Neuronal stem cell (in vitro differentiated cells): ENCODE data around the gene NPAS3.
A peak's percentile ranks its signal among the peaks of the same experiment; 100 is the strongest.

Source experiments
- DNase-seq: peaks from one replicate; pipeline ENCODE4 v3.0.0-alpha.2; 2013; ENCODE audit warnings: low spot score
- H2AFZ ChIP-seq: one replicate; pipeline ENCODE4 v1.6.1; 2013; ENCODE audit warnings: mild to moderate bottlenecking, low read length, inconsistent platforms
- H2AK5ac ChIP-seq: 2 replicates; pipeline ENCODE4 v1.6.1; 2013; ENCODE audit warnings: low read depth, mild to moderate bottlenecking, inconsistent platforms, low read length, moderate library complexity, mixed read lengths
- H2BK120ac ChIP-seq: 2 replicates; pipeline ENCODE4 v1.6.1; 2013; ENCODE audit warnings: low read depth, mild to moderate bottlenecking, inconsistent platforms, low read length, moderate library complexity, mixed read lengths
- H2BK12ac ChIP-seq: one replicate; pipeline ENCODE4 v1.6.1; 2013; ENCODE audit warnings: low read length, inconsistent platforms
- H2BK15ac ChIP-seq: 2 replicates; pipeline ENCODE4 v1.6.1; 2013; ENCODE audit warnings: mild to moderate bottlenecking, low read length, inconsistent platforms, mixed read lengths
- H2BK5ac ChIP-seq: one replicate; pipeline ENCODE4 v1.6.1; 2013; ENCODE audit warnings: inconsistent platforms, mild to moderate bottlenecking, low read length, moderate library complexity
- H3K14ac ChIP-seq: one replicate; pipeline ENCODE4 v1.6.1; 2013; ENCODE audit warnings: low read length, inconsistent platforms
- H3K18ac ChIP-seq: 2 replicates; pipeline ENCODE4 v1.6.1; 2013; ENCODE audit warnings: low read length, inconsistent platforms
- H3K23ac ChIP-seq: 2 replicates; pipeline ENCODE4 v1.6.1; 2013; ENCODE audit warnings: low read depth, mild to moderate bottlenecking, mixed read lengths, low read length, inconsistent platforms; ENCODE audit not compliant: poor library complexity
- H3K27ac ChIP-seq: replicated peaks from 3 replicates; pipeline ENCODE4 v1.5.1; 2013; ENCODE audit warnings: low read length, inconsistent platforms
- H3K27me3 ChIP-seq, 3 experiments: 2 replicates each; pipeline ENCODE4 v1.6.1; 2013; ENCODE audit warnings: low read length in 3 of 3, mild to moderate bottlenecking in 2 of 3, inconsistent platforms in 1 of 3, low read depth in 1 of 3, mixed read lengths in 1 of 3, moderate library complexity in 1 of 3; ENCODE audit not compliant: control insufficient read depth in 3 of 3, insufficient read depth in 3 of 3
- H3K36me3 ChIP-seq, 2 donors: replicated peaks in 1 of 2; 2 replicates each; pipeline ENCODE4 v1.6.1; 2013; ENCODE audit warnings: low read length in 2 of 2; ENCODE audit not compliant: control insufficient read depth in 2 of 2, insufficient read depth in 2 of 2
- H3K4ac ChIP-seq: 2 replicates; pipeline ENCODE4 v1.6.1; 2013; ENCODE audit warnings: inconsistent platforms, mild to moderate bottlenecking, low read length, moderate library complexity
- H3K4me1 ChIP-seq, 2 donors: 1 replicate in 1 of 2; 2 replicates in 1 of 2; pipeline ENCODE4 v1.6.1; 2013; ENCODE audit warnings: low read length in 2 of 2, low read depth in 1 of 2; ENCODE audit not compliant: control insufficient read depth in 2 of 2, insufficient read depth in 1 of 2
- H3K4me2 ChIP-seq: one replicate; pipeline ENCODE4 v1.6.1; 2013; ENCODE audit warnings: mild to moderate bottlenecking, low read length, inconsistent platforms; ENCODE audit not compliant: insufficient read depth, poor library complexity, severe bottlenecking
- H3K4me3 ChIP-seq, 2 donors: 2 replicates each; pipeline ENCODE4 v1.5.1; 2013; ENCODE audit warnings: low read length in 2 of 2, mild to moderate bottlenecking in 2 of 2, inconsistent platforms in 1 of 2, moderate library complexity in 1 of 2
- H3K79me1 ChIP-seq: one replicate; pipeline ENCODE4 v1.6.1; 2013; ENCODE audit warnings: low read depth, mild to moderate bottlenecking, inconsistent platforms, low read length, moderate library complexity
- H3K9ac ChIP-seq: one replicate; pipeline ENCODE4 v1.6.1; 2013; ENCODE audit warnings: mild to moderate bottlenecking, low read depth, low read length, inconsistent platforms; ENCODE audit not compliant: poor library complexity
- H3K9me3 ChIP-seq, 2 donors: replicated peaks in 1 of 2; 2 replicates each; pipeline versions ENCODE3 to v1.6.1; 2013; ENCODE audit warnings: low read length in 2 of 2, mild to moderate bottlenecking in 2 of 2, inconsistent platforms in 1 of 2, low read depth in 1 of 2, mixed read lengths in 1 of 2, moderate library complexity in 1 of 2; ENCODE audit not compliant: control insufficient read depth in 2 of 2, insufficient read depth in 1 of 2
- H4K8ac ChIP-seq: one replicate; pipeline ENCODE4 v1.6.1; 2013; ENCODE audit warnings: low read depth, mild to moderate bottlenecking, inconsistent platforms, low read length, moderate library complexity
- H4K91ac ChIP-seq: one replicate; pipeline ENCODE4 v1.6.1; 2013; ENCODE audit warnings: low read length, low read depth, mild to moderate bottlenecking, inconsistent platforms; ENCODE audit not compliant: poor library complexity
- WGBS, 2 donors: extraction: QIAGEN DNeasy Blood & Tissue Kit; methylation state at CpG; one replicate each; pipeline ENCODE4 v1.1.7; 2013; ENCODE audit warnings: missing lambda C conversion rate in 2 of 2, mixed read lengths in 1 of 2; ENCODE audit not compliant: insufficient read length in 2 of 2, insufficient replicate concordance in 1 of 2; ENCODE audit errors: extremely low coverage in 2 of 2; 5-methylcytosine and 5-hydroxymethylcytosine counted together

NPAS3 gene

GRCh38 chr14:33679025-33679424, 740.3 kb downstream of the NPAS3 start:
- no CpG with 5 or more reads among the region's 2 CpGs for WGBS, 2 donors
- Histone ChIP-seq H4K91ac (no peak overlapping the region), H3K18ac (no peak overlapping the region), H3K4me3 (no peak overlapping the region), H3K27me3 (no peaks in the 10 kb centered on the region), H3K14ac (no peak overlapping the region), H3K4me2 (no peak overlapping the region), H4K8ac (no peak overlapping the region), H3K9ac (no peak overlapping the region), H3K27ac (no peak overlapping the region), H3K23ac (no peak overlapping the region), H2BK15ac (no peak overlapping the region), H2BK5ac (no peak overlapping the region), H2BK12ac (no peak overlapping the region), H3K36me3 (peaks cover 0 to 37% of the 10 kb centered on the region in 2 donors), H2AFZ (no peak overlapping the region), H3K4me1 (peaks cover 4 to 9% of the 10 kb centered on the region in 2 donors), H2BK120ac (no peak overlapping the region), H3K79me1 (no peaks in the 10 kb centered on the region), H3K9me3 (no peaks in the 10 kb centered on the region), H3K4ac (no peak overlapping the region), H2AK5ac (no peak overlapping the region)
- DNase-seq = no peak

DNA sequence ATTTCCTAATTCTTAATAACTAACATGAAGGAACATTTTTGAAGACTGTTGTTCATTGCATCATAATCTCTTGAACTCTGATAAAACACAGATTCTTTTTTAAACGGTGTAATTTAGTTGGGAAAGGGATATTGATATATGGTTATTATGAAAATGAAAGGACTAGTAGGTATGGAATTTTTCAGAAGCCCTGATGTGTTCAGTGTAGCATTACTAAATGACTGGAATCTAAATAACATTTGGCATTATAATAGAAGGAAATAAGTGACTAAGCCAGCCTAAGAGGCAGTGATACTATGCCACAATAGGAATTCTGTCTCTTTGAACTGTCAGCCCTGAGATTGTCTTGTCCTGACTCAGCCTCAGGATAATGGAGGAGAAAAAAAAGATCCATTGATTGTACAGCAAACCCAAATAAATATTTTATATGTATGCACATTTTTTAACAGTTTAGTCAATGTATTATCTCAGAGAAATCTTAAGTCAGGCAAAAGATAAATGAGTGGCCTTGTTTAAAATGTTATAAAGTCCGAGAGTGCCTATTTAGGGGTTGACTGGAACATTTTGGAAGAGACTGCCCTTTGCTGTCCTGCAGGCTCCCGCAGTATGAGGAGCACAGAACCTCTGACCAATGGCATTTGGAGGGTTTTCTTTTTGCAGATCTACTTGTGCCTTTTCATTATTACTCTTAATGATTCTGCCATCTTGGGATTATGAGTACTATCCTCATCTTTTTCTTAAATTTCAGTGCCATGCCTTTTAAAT, 741.0 kb downstream of the NPAS3 start:
- no peaks in the 10 kb centered on the region for H3K9me3 ChIP-seq
- no peak overlapping the region for H3K27ac ChIP-seq

GRCh38 chr14:33680873-33681272, 742.2 kb downstream of the NPAS3 start:
- peaks cover 0 to 55% of the 10 kb centered on the region in 2 donors for H3K36me3 ChIP-seq
- no peak overlapping the region for H2AFZ ChIP-seq
- no peaks in the 10 kb centered on the region for H3K27me3 ChIP-seq
- no peak overlapping the region for H3K9ac ChIP-seq
- H3K4me3 ChIP-seq = no peak overlapping the region
- H2BK12ac ChIP-seq = no peak overlapping the region
- no peak overlapping the region for H3K4me2 ChIP-seq
- no peak overlapping the region for H2BK120ac ChIP-seq
- H4K8ac ChIP-seq = no peak overlapping the region
- no peaks in the 10 kb centered on the region for H3K9me3 ChIP-seq
- peaks cover 4 to 9% of the 10 kb centered on the region in 2 donors for H3K4me1 ChIP-seq
- no peak overlapping the region for H3K4ac ChIP-seq
- H3K79me1 ChIP-seq = no peaks in the 10 kb centered on the region
- no peak overlapping the region for H2BK15ac ChIP-seq
- no peak overlapping the region for H3K14ac ChIP-seq
- DNase-seq = no peak
- no peak overlapping the region for H4K91ac ChIP-seq
- no peak overlapping the region for H3K23ac ChIP-seq
- H3K27ac ChIP-seq = no peak overlapping the region
- no peak overlapping the region for H2BK5ac ChIP-seq
- WGBS, 2 donors = no CpG with 5 or more reads among the region's 6 CpGs
- no peak overlapping the region for H3K18ac ChIP-seq
- H2AK5ac ChIP-seq = no peak overlapping the region

More for the DNA sequence above, 741.0 kb downstream of the NPAS3 start:
- Histone ChIP-seq H3K79me1 (no peaks in the 10 kb centered on the region), H2BK5ac (no peak overlapping the region), H3K27me3 (no peaks in the 10 kb centered on the region), H3K14ac (no peak overlapping the region), H3K36me3 (peaks cover 0 to 42% of the 10 kb centered on the region in 2 donors), H2BK15ac (no peak overlapping the region), H3K4me3 (no peak overlapping the region), H3K9ac (no peak overlapping the region), H3K4me1 (peaks cover 4 to 9% of the 10 kb centered on the region in 2 donors), H3K18ac (no peak overlapping the region), H4K91ac (no peak overlapping the region), H2AK5ac (no peak overlapping the region), H2BK12ac (no peak overlapping the region), H3K4me2 (no peak overlapping the region), H3K4ac (no peak overlapping the region), H2BK120ac (no peak overlapping the region), H4K8ac (no peak overlapping the region), H2AFZ (no peak overlapping the region), H3K23ac (no peak overlapping the region)
- peak; percentile 4 for DNase-seq
- 100% methylated on average over 1 of the region's 3 CpGs; no CpG with 5 or more reads in 1 of the 2 donors for WGBS, 2 donors

DNA sequence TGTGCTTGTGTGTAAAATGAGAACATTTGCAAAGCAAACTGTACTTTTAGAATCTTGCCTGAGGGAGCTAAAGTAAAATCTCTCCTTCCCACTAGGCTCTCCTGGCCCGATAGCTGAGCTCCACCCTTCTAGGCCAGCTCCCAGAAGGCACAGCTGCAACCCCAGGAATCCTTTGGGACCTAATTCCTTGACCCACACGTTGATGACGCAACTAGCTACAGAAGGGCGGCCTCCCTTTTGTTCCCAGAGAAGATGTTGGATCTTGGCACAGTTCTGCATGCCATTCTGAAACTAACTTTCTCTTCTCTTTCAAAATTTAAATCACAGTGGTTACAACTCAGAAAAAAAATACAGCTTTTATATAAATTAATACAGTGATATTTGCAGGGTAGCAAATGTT, 744.1 kb downstream of the NPAS3 start:
- Histone ChIP-seq H3K9me3 (no peaks in the 10 kb centered on the region), H2BK120ac (no peak overlapping the region), H3K18ac (peak overlapping the region; percentile 81), H3K23ac (no peak overlapping the region), H2AFZ (no peak overlapping the region), H3K4me1 (peaks cover 1 to 9% of the 10 kb centered on the region in 2 donors), H3K4me2 (no peak overlapping the region), H3K27ac (no peak overlapping the region), H2BK5ac (no peak overlapping the region), H4K8ac (no peak overlapping the region), H3K79me1 (no peaks in the 10 kb centered on the region), H3K4ac (no peak overlapping the region), H4K91ac (no peak overlapping the region), H2AK5ac (no peak overlapping the region), H3K14ac (no peak overlapping the region), H3K27me3 (no peaks in the 10 kb centered on the region), H3K9ac (no peak overlapping the region), H2BK12ac (no peak overlapping the region), H3K4me3 (no peak overlapping the region), H3K36me3 (peaks cover 0 to 50% of the 10 kb centered on the region in 2 donors), H2BK15ac (no peak overlapping the region)
- no CpG with 5 or more reads among the region's 4 CpGs for WGBS, 2 donors
- DNase-seq = no peak
